Stimulated activated naive CD8-positive, alpha-beta T cell treated with anti-CD3 and anti-CD28 coated beads, Interleukin-15, Interleukin-2, amounts not matched to agents 100 ng/mL and 50 ng/mL, for 24 hours (primary cell): ENCODE results near the gene IQCE.
"Not testable (repeated sequence)": the region's sequence is repeated elsewhere in the genome, so short reads cannot be mapped to it uniquely, and the experiment has no call there.

Source experiments
- H3K27ac Mint-ChIP-seq: one replicate; pipeline ENCODE4 v1.8.0; 2021; ENCODE audit warnings: mild to moderate bottlenecking, mixed read lengths
- H3K27me3 Mint-ChIP-seq: one replicate; pipeline ENCODE4 v1.8.0; 2021; ENCODE audit warnings: mixed read lengths
- H3K36me3 Mint-ChIP-seq: one replicate; pipeline ENCODE4 v1.8.0; 2021; ENCODE audit warnings: low read depth, mixed read lengths
- H3K4me1 Mint-ChIP-seq: one replicate; pipeline ENCODE4 v1.8.0; 2021; ENCODE audit warnings: low read depth, mixed read lengths
- H3K4me3 Mint-ChIP-seq: one replicate; pipeline ENCODE4 v1.8.0; 2021; ENCODE audit warnings: mild to moderate bottlenecking, mixed read lengths
- H3K9me3 Mint-ChIP-seq: one replicate; pipeline ENCODE4 v1.8.0; 2021; ENCODE audit warnings: mixed read lengths

IQCE gene

DNA sequence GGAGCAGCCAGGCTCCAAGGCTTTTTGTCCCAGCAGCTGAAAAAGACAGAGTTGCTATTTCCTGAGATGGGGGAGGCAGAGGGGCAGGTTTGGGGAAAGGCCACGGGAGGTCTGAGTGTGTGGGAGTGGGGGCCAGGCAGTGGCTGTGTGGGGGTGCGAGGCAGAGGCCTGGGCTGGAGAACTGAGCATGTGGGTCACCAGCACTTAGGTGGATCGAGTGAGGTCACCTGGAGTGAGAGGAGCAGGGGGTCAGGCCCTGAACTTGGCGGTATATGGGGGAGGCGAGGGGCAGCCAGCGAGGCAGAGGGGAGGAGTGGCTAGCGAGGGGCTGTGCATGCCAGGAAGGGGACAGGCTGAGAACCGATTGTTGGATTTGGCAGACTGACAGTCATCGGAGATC is 28.4 kb downstream of the IQCE start:
- Mint-ChIP-seq H3K9me3 (no peaks in the 10 kb centered on the region), H3K4me1 (no peaks in the 10 kb centered on the region), H3K27me3 (no peaks in the 10 kb centered on the region), H3K27ac (no peak overlapping the region), H3K4me3 (no peak overlapping the region), H3K36me3 (peaks cover 6% of the 10 kb centered on the region)

DNA sequence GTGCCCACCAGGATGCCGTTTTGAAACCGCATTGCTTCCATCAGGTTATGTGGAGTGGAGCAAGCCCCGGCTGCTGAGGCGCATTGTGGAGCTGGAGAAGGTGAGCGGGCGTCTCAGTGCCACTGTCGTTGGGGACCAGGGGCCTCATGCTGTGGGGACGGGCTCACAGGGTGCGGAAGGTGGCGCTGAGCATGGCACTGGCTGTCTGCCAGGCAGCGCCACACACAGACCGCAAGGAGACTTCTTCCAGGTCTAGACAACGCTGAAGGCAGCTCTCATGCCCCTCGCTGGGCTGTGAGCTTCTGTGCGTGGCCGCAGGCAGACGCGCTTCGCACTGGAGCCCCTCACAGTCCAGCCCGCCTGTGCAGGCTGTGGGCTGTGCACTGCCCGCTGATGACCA is 29.0 kb downstream of the IQCE start:
- Mint-ChIP-seq H3K36me3 (peaks cover 8% of the 10 kb centered on the region), H3K27me3 (no peaks in the 10 kb centered on the region), H3K4me1 (no peaks in the 10 kb centered on the region), H3K4me3 (no peak overlapping the region), H3K9me3 (no peaks in the 10 kb centered on the region), H3K27ac (no peak overlapping the region)

DNA sequence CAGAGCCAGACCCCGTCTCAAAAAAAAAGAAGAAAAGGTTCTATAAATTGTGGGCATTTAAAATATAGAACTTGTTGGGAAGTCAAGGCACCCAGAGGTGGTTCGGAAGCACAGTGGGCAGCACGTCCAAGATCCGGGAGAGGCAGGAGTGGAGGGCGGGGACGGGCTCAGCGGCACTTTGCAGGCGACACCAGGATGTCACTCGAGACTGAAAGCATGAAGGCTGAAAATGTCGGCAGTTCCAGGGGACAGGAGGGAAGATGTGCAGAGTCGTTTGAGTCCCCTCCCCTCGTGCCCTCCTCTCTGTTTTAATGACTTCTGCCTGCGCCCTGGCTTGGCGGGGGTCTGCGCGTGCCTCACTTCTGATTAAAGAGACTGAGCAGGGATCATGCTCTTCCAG is 30.6 kb downstream of the IQCE start:
- no peaks in the 10 kb centered on the region for H3K9me3 Mint-ChIP-seq
- H3K36me3 Mint-ChIP-seq: peaks cover 9% of the 10 kb centered on the region
- no peaks in the 10 kb centered on the region for H3K4me1 Mint-ChIP-seq
- H3K27ac Mint-ChIP-seq: no peak overlapping the region
- H3K4me3 Mint-ChIP-seq: no peak overlapping the region
- no peaks in the 10 kb centered on the region for H3K27me3 Mint-ChIP-seq

DNA sequence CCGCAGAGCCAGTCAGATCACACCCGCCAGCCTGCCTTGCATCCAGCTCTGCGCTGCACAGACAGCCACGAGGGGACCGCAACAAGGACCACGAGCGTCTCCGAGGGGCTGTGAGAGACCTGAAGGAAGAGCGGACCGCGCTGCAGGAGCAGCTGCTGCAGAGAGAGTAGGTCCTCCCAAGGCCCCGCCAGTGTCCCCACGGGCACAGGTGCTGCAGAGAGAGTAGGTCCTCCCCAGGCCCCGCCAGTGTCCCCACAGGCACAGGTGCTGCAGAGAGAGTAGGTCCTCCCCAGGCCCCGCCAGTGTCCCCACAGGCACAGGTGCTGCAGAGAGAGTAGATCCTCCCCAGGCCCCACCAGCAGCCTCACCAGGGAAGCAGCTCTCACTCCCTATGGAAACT is 31.2 kb downstream of the IQCE start:
- not testable (repeated sequence) for H3K4me3 Mint-ChIP-seq, H3K9me3 Mint-ChIP-seq, H3K27ac Mint-ChIP-seq, H3K27me3 Mint-ChIP-seq, H3K4me1 Mint-ChIP-seq, H3K36me3 Mint-ChIP-seq

DNA sequence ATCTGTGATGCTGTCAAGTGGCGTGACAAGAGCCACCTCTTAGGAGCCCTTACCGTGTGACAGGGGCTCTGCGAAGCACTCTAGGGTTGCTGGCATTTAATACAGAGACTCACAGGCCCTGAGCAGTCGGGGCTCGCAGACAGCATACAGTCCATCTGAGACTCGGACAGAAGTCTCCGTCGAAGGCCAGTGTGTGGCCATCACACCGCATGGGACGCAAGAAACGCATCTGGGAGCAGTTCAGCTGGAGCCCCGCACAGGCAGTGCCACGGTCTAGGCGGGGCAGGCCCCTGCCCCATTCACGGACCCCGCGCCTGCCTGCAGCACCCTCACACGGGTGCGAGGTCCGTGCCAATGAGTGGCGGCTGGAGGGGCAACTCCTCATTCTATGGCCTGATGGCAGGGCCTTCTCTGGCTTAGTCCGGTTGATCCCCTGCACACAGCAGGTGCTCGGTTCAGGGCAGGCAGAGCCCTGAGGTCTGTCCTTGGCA is 33.6 kb downstream of the IQCE start:
- H3K4me1 Mint-ChIP-seq: no peaks in the 10 kb centered on the region
- H3K9me3 Mint-ChIP-seq: no peaks in the 10 kb centered on the region
- H3K27ac Mint-ChIP-seq: no peak overlapping the region
- H3K27me3 Mint-ChIP-seq: no peaks in the 10 kb centered on the region
- no peak overlapping the region for H3K4me3 Mint-ChIP-seq
- H3K36me3 Mint-ChIP-seq: peaks cover 6% of the 10 kb centered on the region

DNA sequence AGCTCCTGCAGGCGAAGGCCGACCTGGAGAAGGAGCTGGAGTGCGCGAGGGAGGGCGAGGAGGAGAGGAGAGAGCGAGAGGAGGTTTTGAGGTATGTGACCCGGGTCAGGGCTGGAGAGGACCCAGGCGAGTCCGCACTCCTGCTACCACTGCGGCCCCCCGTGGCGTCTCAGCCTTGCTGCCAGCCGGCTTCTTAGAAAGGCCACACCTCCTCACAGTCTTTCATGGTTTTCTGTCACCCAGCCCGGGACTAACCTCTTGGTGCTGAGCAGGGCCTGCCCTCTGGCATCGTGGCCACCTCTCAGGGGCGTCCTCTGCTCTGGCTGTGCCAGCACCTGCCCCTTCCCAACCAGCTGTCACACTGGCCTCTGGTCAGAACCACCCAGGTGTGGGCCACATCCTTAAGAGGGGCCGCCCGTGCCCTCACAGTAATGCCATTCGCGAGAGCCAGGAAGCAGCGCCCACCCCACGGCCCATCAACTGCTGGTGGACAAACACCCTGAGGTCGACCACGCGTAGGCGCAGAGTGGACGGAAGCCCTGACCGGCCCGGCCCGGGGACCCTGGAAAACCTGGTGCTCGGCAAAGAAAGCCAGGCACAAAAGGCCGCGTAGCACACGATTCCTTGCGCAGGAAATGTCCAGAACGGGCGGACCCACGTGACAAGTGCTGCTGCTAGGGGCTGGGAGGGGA is 34.4 kb downstream of the IQCE start:
- Mint-ChIP-seq H3K4me3 (no peak overlapping the region), H3K4me1 (no peaks in the 10 kb centered on the region), H3K36me3 (peaks cover 6% of the 10 kb centered on the region), H3K9me3 (no peaks in the 10 kb centered on the region), H3K27ac (no peak overlapping the region), H3K27me3 (no peaks in the 10 kb centered on the region)

DNA sequence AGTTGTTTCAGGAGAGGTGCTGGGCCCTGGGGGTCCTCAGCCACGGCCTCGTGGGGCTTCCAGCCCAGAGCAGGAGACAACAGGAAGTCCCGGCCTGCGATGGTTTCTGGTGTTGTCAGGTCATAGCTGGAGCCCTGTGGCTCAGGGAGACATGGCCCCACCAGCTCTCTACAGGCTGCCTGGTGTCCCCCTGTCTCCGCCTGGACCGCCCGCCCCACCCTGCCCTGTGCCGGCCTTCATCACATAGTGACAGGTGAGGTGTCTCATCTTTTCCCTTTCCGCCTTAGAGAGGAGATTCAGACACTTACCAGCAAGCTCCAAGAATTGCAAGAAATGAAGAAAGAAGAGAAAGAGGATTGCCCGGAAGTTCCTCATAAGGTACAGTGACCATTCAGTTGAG is 35.8 kb downstream of the IQCE start:
- Mint-ChIP-seq H3K27me3 (no peaks in the 10 kb centered on the region), H3K36me3 (peaks cover 6% of the 10 kb centered on the region), H3K9me3 (no peaks in the 10 kb centered on the region), H3K27ac (no peak overlapping the region), H3K4me1 (no peaks in the 10 kb centered on the region), H3K4me3 (no peak overlapping the region)

DNA sequence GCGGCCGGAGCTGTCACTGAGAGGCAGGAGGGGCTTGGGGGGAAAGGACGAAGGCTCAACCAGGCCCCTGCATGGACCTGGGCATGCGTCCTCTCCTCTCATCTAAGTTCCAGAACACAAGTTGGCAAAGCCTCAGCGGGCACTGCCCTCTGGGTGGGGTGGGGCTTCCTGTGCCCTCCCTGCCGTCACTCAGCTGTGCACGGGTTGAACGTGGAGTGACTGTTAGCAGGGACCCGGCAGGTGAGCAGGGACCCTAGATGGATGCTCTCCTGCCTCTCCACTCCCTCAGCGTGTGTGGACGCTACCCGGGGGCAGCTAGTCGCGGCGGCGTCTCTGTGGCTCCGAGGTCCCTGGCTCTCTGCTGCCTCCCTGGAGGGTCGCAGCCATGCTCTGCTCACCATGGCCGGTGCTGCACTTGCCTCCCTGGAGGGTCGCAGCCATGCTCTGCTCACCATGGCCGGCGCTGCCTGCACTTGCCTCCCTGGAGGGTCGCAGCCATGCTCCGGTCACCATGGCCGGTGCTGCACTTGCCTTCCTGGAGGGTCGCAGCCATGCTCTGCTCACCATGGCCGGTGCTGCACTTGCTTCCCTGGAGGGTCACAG is 36.6 kb downstream of the IQCE start:
- H3K27ac Mint-ChIP-seq: no peak overlapping the region
- no peak overlapping the region for H3K4me3 Mint-ChIP-seq
- H3K27me3 Mint-ChIP-seq: no peaks in the 10 kb centered on the region
- no peaks in the 10 kb centered on the region for H3K9me3 Mint-ChIP-seq
- H3K4me1 Mint-ChIP-seq: no peaks in the 10 kb centered on the region
- H3K36me3 Mint-ChIP-seq: peaks cover 7% of the 10 kb centered on the region

DNA sequence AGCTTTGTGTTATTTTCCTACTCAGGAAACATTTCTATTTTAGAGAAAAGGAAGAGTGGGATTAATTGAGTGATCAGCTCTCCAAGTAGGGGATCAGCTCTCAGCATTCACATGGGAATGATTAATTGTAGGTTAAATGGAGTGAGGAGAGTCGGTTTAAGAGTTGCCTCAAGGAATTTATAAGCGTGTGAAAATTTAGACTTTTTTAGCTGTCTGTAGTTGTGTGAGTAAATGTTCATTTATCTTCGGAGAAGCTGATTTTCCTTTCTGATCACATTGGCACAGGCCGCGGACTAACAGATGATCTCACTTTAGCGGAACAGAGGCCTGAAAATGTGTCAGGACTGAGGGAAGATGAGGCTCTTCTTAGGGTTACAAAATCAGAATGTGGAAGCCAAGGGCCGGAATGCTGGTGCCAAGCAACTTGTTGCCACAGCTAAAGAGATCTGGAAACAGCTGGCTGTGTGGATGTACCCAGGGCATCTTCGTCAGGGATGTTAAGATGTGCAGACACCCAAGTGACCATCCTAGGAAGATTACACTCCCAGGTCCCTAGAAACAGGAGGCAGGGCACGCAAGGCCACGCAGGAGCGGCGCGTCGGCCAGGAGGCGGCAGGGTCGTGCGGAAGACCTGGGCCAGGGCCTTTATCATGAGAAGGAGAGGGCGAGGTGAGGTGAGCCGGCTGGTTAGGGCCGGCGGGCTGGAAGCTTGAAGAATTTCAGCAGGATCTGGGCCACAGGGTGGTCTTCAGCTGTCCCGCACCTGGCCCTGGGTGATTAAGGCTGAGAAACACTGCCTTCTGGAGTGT is 37.9 kb downstream of the IQCE start:
- no peaks in the 10 kb centered on the region for H3K9me3 Mint-ChIP-seq
- H3K27ac Mint-ChIP-seq: no peak overlapping the region

DNA sequence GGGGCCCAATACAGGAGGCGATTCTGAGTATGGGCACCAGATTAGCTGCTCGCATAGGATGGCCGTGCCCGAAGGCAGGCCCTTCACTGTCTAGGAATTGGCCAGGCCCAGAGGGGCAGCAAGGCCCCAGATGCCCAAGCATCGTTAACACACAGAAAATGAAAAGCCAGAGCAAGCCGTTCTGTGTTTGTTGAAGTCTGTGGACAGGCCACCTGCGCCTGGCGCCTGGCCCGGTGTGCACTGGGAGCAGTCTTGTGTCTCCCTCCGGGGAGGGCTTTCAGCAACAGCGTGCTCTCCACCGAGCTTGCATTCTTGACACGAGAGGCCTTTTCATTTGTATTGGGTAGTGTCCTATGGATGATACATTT is 38.5 kb downstream of the IQCE start:
- H3K4me3 Mint-ChIP-seq: no peak overlapping the region
- H3K36me3 Mint-ChIP-seq: peaks cover 8% of the 10 kb centered on the region
- H3K9me3 Mint-ChIP-seq: no peaks in the 10 kb centered on the region
- no peaks in the 10 kb centered on the region for H3K27me3 Mint-ChIP-seq
- no peaks in the 10 kb centered on the region for H3K4me1 Mint-ChIP-seq
- H3K27ac Mint-ChIP-seq: no peak overlapping the region

More for the DNA sequence above, 37.9 kb downstream of the IQCE start:
- H3K27me3 Mint-ChIP-seq: no peaks in the 10 kb centered on the region
- no peak overlapping the region for H3K4me3 Mint-ChIP-seq
- no peaks in the 10 kb centered on the region for H3K4me1 Mint-ChIP-seq
- peaks cover 8% of the 10 kb centered on the region for H3K36me3 Mint-ChIP-seq

DNA sequence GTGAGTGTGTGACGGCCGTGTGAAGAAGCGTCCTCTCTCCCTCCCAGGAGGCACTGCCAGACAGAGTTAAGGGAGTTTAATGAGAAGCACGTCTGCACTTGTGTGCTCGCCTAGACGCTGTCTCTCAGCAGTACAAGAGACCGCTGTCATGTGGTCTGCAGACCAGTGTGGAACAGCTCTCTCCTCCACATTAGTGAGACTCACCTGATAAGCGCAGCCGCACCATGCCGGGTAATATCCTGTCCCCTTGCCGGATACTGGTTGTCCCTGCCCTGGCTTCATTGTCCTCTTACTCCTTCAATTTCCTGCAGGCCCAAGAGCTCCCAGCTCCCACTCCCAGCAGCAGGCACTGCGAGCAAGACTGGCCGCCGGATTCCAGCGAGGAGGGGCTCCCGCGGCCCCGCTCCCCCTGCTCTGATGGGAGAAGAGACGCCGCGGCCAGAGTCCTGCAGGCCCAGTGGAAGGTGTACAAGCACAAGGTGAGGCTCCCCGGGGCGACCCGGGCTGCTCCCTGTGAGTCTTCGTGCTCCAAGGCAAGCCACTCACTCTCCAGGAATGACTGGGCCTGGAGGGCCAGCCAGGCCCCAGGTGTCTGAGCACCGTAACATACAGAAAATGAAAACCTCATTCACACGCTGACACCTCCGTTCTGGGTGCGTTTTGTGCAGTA is 39.5 kb downstream of the IQCE start:
- H3K9me3 Mint-ChIP-seq: no peaks in the 10 kb centered on the region
- no peaks in the 10 kb centered on the region for H3K27me3 Mint-ChIP-seq

DNA sequence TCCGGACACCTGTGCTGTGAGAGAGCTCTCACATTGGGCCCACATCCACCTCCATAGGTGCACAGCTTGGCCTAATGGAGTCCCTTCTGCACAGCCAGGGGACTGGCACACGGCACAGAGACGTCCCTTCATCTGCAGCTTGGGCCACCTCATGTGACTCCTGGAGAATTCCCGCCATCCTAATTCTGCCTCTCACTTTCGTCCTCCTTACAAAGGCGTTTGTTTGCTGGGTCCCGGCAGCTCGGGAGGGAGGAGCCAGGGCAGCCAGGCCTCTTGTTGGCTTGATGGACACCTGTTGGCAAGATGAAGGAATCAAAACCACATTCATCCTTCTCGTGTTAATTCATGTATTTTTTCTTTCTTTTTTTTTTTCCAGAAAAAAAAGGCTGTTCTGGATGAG is 42.3 kb downstream of the IQCE start:
- Mint-ChIP-seq H3K27me3 (no peaks in the 10 kb centered on the region), H3K9me3 (no peaks in the 10 kb centered on the region)

More for the DNA sequence above, 39.5 kb downstream of the IQCE start:
- Mint-ChIP-seq H3K36me3 (peaks cover 4% of the 10 kb centered on the region), H3K4me3 (no peak overlapping the region), H3K27ac (no peak overlapping the region), H3K4me1 (no peaks in the 10 kb centered on the region)

DNA sequence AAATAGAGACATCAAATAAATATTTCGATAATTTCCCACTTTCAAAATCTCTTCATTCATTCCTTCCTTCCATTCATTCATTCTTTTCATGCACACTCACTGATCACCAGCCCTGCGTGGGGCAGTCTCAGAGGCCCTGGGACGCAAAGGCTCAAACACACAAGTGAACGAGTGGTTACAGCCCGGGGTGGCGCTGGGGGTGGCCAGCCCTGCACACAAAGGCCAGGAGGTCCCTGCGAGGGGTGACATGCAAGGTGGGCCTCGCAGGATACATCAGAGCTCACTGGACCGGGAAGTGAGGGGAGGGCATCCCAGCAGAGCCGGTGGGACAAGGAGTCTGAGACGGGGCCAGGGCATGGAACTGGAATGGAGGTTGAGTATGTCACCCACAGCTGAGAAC is 43.1 kb downstream of the IQCE start:
- Mint-ChIP-seq H3K27me3 (no peaks in the 10 kb centered on the region), H3K27ac (no peak overlapping the region), H3K9me3 (no peaks in the 10 kb centered on the region), H3K4me3 (no peak overlapping the region), H3K36me3 (peaks cover 4% of the 10 kb centered on the region), H3K4me1 (no peaks in the 10 kb centered on the region)

More for the DNA sequence above, 42.3 kb downstream of the IQCE start:
- Mint-ChIP-seq H3K36me3 (peaks cover 4% of the 10 kb centered on the region), H3K27ac (no peak overlapping the region), H3K4me3 (no peak overlapping the region), H3K4me1 (no peaks in the 10 kb centered on the region)

DNA sequence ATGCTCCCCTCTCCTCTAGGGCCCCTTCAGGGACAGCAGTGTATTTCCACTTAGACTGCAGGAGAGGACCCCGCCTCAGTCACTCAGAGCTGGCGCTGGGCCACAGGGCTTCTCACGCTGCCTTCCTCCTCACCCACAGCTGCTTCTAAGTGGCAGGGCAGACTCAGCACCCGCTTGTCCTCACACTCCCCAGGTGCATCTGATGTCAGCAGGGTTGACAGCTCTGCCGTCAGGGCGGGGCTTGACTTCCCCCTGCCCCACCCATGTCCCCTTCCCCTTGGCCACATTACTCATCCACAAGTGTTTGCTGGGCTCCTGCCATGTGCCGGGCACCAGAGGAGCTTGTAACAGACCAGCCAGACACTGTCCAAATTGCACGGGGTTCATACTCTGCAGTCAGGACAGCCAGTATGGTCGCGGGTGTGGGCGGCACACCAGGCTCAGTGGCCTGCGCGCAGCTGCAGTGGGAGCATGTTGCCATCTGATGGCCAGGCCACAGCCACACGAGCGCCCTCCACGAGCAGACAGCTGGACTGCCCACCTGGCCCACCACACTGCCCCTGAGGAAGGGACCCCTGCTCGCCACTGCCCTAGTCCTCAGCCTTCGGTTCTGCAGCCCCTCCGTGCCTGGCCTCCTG is 43.7 kb downstream of the IQCE start:
- H3K9me3 Mint-ChIP-seq: no peaks in the 10 kb centered on the region
- no peaks in the 10 kb centered on the region for H3K27me3 Mint-ChIP-seq
- peaks cover 4% of the 10 kb centered on the region for H3K36me3 Mint-ChIP-seq
- peaks cover under 1% of the 10 kb centered on the region for H3K4me1 Mint-ChIP-seq
- H3K27ac Mint-ChIP-seq: no peak overlapping the region
- no peak overlapping the region for H3K4me3 Mint-ChIP-seq
